ENCODE measurements around the gene EHBP1L1.

The EHBP1L1 gene

GRCh38 chr11:65639623-65640482 is 64.0 kb downstream of the EHBP1L1 start:
- no peak overlapping the region for H3K27ac ChIP-seq (ENCODE audit: extremely low read depth, low read depth, low read length)
- no peak overlapping the region for H3K4me3 ChIP-seq (ENCODE audit: low read depth, low read length)
- no peaks in the 10 kb centered on the region for H3K9me3 ChIP-seq (ENCODE audit: control insufficient read depth, insufficient read depth, low read depth, low read length)
- TF ChIP-seq, protein P1, sequence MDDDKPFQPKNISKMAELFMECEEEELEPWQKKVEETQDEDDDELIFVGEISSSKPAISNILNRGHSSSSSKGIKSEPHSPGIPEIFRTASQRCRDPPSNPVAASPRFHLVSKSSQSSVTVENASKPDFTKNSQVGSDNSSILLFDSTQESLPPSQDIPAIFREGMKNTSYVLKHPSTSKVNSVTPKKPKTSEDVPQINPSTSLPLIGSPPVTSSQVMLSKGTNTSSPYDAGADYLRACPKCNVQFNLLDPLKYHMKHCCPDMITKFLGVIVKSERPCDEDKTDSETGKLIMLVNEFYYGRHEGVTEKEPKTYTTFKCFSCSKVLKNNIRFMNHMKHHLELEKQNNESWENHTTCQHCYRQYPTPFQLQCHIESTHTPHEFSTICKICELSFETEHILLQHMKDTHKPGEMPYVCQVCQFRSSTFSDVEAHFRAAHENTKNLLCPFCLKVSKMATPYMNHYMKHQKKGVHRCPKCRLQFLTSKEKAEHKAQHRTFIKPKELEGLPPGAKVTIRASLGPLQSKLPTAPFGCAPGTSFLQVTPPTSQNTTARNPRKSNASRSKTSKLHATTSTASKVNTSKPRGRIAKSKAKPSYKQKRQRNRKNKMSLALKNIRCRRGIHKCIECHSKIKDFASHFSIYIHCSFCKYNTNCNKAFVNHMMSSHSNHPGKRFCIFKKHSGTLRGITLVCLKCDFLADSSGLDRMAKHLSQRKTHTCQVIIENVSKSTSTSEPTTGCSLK (tag by site-specific recombination; IDR thresholded peaks at IDR 0.05), result no peak
- TF ChIP-seq KLF10 (tag by site-specific recombination; IDR thresholded peaks at IDR 0.05), result no peak
- TF ChIP-seq ZNF785 (tag by site-specific recombination; IDR thresholded peaks at IDR 0.05), result no peak
- ChIA-PET CTCF (interaction anchor here (0.6 kb wide), 2 partner anchors 13 to 95 kb away, joined by 5 read pairs; no protein-coding TSS in a partner anchor), POLR2A (interaction anchor here (0.6 to 4.4 kb wide), 4 partner anchors 11 to 175 kb away, joined by 4 to 50 read pairs (median 20); partner anchors contain the start of genes PCNX3 and RELA)
- H3K36me3 ChIP-seq (ENCODE audit: control insufficient read depth in 2 of 2, insufficient read depth in 1 of 2, low read length in 2 of 2), result peaks cover 0 to 48% of the 10 kb centered on the region in 2 experiments; a peak in 1 of 3 replicates
- no peaks in the 10 kb centered on the region for H3K4me1 ChIP-seq (ENCODE audit: control insufficient read depth, insufficient read depth, low read length)

- no peaks in the 10 kb centered on the region for H3K9me3 ChIP-seq (ENCODE audit: control insufficient read depth, insufficient read depth, low read depth, low read length)
- no peaks in the 10 kb centered on the region for H3K4me1 ChIP-seq (ENCODE audit: control insufficient read depth, insufficient read depth, low read length)
- no peak overlapping the region for H3K4me3 ChIP-seq (ENCODE audit: low read depth, low read length)
- no peak for TF ChIP-seq ZNF169 (tag by site-specific recombination; IDR thresholded peaks at IDR 0.05)
- TF ChIP-seq ZNF610 (tag by site-specific recombination; IDR thresholded peaks at IDR 0.05; ENCODE audit: borderline replicate concordance), result no peak
- TF ChIP-seq ZNF571 (tag by site-specific recombination; IDR thresholded peaks at IDR 0.05), result no peak
- peaks cover 0 to 48% of the 10 kb centered on the region in 2 experiments; a peak in 1 of 3 replicates for H3K36me3 ChIP-seq (ENCODE audit: control insufficient read depth in 2 of 2, insufficient read depth in 1 of 2, low read length in 2 of 2)
- H3K27ac ChIP-seq (ENCODE audit: extremely low read depth, low read depth, low read length), result no peak overlapping the region
- ChIA-PET CTCF (interaction anchor here (0.6 kb wide), 2 partner anchors 13 to 88 kb away, joined by 3 to 5 read pairs; no protein-coding TSS in a partner anchor), POLR2A (interaction anchor here (4.4 kb wide), 1 partner anchor 10 kb away, joined by 50 read pairs; no protein-coding TSS in a partner anchor)
Measured at GRCh38 chr11:65640483-65641296, 64.8 kb downstream of the EHBP1L1 start.

GRCh38 chr11:65641297-65642013 is 65.6 kb downstream of the EHBP1L1 start:
- Histone ChIP-seq H3K27ac (ENCODE audit: extremely low read depth, low read depth, low read length) (no peak overlapping the region), H3K9me3 (ENCODE audit: control insufficient read depth, insufficient read depth, low read depth, low read length) (no peaks in the 10 kb centered on the region), H3K36me3 (ENCODE audit: control insufficient read depth in 2 of 2, insufficient read depth in 1 of 2, low read length in 2 of 2) (peaks cover 0 to 48% of the 10 kb centered on the region in 2 experiments; a peak in 1 of 3 replicates), H3K4me3 (ENCODE audit: low read depth, low read length) (no peak overlapping the region), H3K4me1 (ENCODE audit: control insufficient read depth, insufficient read depth, low read length) (no peaks in the 10 kb centered on the region)
- ChIA-PET CTCF (interaction anchor here (0.6 to 0.8 kb wide), 3 partner anchors 87 to 138 kb away, joined by 3 read pairs; no protein-coding TSS in a partner anchor), POLR2A (interaction anchor here (1.3 to 2.0 kb wide), 3 partner anchors 10 to 26 kb away, joined by 4 to 9 read pairs (median 5); partner anchors contain the start of gene PCNX3)
- TF ChIP-seq ZNF140 (tag by site-specific recombination; IDR thresholded peaks at IDR 0.05), result no peak
- TF ChIP-seq, protein P2, sequence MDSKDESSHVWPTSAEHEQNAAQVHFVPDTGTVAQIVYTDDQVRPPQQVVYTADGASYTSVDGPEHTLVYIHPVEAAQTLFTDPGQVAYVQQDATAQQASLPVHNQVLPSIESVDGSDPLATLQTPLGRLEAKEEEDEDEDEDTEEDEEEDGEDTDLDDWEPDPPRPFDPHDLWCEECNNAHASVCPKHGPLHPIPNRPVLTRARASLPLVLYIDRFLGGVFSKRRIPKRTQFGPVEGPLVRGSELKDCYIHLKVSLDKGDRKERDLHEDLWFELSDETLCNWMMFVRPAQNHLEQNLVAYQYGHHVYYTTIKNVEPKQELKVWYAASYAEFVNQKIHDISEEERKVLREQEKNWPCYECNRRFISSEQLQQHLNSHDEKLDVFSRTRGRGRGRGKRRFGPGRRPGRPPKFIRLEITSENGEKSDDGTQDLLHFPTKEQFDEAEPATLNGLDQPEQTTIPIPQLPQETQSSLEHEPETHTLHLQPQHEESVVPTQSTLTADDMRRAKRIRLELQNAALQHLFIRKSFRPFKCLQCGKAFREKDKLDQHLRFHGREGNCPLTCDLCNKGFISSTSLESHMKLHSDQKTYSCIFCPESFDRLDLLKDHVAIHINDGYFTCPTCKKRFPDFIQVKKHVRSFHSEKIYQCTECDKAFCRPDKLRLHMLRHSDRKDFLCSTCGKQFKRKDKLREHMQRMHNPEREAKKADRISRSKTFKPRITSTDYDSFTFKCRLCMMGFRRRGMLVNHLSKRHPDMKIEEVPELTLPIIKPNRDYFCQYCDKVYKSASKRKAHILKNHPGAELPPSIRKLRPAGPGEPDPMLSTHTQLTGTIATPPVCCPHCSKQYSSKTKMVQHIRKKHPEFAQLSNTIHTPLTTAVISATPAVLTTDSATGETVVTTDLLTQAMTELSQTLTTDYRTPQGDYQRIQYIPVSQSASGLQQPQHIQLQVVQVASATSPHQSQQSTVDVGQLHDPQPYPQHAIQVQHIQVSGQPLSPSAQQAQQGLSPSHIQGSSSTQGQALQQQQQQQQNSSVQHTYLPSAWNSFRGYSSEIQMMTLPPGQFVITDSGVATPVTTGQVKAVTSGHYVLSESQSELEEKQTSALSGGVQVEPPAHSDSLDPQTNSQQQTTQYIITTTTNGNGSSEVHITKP (tag by site-specific recombination; IDR thresholded peaks at IDR 0.05), result peak; percentile 44
